GM18511 (cell line): ENCODE data around the gene ARID3C.

Experiments
- ATAC-seq: cut with Tn5 transposase; IDR thresholded peaks from one replicate; pipeline ENCODE4 v1.9.1; 2021; ENCODE audit warnings: mild to moderate bottlenecking, moderate library complexity; ENCODE audit not compliant: unreplicated experiment

ARID3C gene

GRCh38 chr9:34601937-34602573 lies 26.8 kb downstream of the ARID3C start:
- no peak for ATAC-seq

DNA sequence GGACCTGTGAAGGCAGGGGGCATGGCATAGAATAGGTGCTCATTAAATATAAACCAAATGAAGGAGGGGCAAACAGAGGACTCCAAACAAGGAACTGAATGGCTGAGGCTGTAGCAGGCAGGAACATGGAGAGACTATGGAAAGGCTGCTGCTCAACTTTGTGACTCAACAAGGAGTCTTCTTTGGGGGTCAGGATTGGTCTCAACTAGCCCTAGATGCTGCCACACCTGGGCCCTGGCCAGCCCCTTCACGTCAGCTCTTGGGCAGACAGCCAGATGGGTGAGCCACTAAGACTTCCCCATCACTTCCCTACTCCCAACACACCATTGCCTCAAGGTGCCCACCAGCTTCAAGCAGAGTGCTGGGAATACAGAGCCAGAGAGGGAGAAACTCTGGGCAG lies 28.0 kb downstream of the ARID3C start:
- no peak for ATAC-seq

GRCh38 chr9:34599546-34599945 lies 29.3 kb downstream of the ARID3C start:
- no peak for ATAC-seq

GRCh38 chr9:34594177-34594576 lies 34.7 kb downstream of the ARID3C start:
- no peak for ATAC-seq

GRCh38 chr9:34592895-34593601 lies 35.8 kb downstream of the ARID3C start:
- no peak for ATAC-seq

- ATAC-seq: no peak
Measured at GRCh38 chr9:34591917-34592866, 36.7 kb downstream of the ARID3C start.

DNA sequence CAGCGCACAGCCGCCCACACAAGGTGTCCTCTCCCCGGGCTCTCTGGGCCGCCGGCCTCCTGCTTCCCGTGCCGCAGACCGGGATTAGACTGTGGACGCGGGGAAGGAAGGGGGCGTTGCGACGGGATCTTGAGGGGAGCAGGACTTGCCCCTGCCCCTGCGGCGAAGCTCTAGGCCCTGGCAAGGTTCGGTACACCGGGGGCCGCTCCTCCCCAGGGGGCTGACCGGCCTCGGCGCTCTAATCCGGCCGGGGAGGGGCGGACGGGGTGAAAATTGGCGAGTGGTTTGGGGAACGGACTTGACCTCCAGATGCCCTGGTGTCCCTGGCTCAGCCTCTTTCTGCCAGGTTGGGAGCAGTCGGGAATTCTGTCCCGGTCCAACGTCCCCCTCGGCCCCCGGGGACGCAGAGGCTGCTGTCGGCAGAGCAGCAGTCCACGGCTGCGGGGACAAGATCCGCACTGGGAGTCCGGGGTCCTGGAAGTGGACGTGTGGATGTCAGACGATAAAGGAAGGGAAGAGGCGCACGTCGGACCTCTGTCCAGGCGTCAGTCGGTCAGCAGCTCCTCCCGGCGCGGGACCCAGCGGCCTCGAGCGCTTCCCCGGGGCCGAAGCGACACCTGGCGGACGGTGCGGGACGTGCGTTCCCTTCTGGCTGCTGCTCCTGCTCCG lies 37.5 kb downstream of the ARID3C start:
- ATAC-seq: peak; percentile 75

- no peak for ATAC-seq
Measured at GRCh38 chr9:34590381-34591247, 38.3 kb downstream of the ARID3C start.

GRCh38 chr9:34589636-34590380 lies 39.1 kb downstream of the ARID3C start, which contains the start of gene CNTFR:
TSS of gene CNTFR (minus strand) at chr9:34589724. CDS start at chr9:34568981, 20,743 bp downstream.
- ATAC-seq: no peak

GRCh38 chr9:34588671-34589635 lies 39.9 kb downstream of the ARID3C start:
- ATAC-seq: no peak

GRCh38 chr9:34587271-34587670 lies 41.6 kb downstream of the ARID3C start:
- ATAC-seq: no peak

DNA sequence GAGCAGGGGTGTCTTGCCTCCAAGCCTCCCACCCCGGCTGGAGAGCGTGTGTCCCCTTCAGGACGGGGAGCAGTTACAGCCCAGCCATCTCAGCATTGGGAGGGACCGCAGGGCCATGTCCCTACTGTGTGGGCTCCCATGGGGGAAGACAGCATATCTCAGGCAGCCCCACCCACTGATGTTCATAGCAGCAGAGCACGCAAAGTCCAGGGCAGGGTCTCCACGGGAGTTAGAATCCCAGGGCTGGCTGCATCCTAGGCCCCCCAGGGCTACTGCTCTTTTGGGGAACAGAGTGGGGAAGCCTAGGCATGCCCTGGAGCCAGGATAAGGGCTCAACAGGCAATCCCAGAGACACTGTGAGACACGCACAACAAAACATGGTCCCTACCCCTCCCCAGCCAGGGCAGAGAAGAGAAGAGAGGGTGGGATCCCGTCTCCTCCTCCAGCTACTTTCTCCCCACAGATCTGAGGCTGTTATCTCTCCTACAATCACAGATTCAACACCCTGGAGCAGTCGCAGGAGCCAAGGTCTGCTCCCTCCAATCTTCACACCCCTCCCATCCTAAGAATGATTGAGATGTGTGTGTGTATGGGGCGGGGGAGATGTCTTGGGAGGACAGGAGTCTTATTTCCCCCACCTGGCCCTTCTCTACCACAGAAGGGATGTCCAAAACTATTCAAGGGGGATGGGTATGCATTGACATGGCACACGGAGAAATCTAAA lies 42.8 kb downstream of the ARID3C start:
- ATAC-seq: no peak

DNA sequence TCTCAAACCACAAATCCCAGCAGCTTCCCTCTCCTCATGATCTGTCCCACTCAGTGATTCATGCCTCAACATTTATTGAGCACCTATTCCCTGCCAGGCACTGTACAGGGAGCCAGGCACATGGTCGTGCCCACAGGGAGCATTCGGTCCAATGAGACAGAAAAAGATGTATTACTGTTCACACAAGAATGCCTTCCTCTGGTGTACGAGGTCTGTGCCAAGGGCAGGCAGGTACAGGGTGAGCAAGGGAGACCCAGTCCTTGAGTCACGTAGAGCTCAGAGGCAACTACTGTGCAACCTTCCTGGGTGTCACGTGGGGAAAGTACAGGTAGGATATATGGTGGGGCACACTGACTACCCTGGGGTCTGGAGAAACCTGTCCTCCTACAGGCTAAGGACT lies 43.9 kb downstream of the ARID3C start:
- ATAC-seq: no peak

- ATAC-seq: no peak
Measured at GRCh38 chr9:34582787-34583186, 46.1 kb downstream of the ARID3C start.

DNA sequence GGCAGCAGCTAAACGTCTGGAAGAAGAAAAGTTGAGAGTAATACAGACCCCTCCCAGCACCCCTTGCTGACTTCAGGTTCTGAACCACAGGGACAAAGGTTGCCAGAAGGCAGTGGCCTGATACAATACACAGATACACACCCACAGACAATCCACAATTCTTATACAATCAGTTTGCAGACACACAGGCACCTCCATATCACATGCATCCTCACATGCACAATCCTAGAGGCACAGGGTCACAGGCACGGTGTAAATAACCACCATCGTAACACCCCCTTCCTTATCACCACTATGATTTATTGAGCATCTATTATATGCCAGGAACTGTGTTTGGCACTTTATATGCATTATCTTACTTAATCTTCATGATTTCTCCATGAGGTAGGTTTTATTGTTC lies 47.5 kb downstream of the ARID3C start:
- no peak for ATAC-seq

GRCh38 chr9:34580358-34580757 lies 48.5 kb downstream of the ARID3C start:
- ATAC-seq: no peak

- no peak for ATAC-seq
Measured at GRCh38 chr9:34579808-34580163, 49.1 kb downstream of the ARID3C start.
